ENCODE measurements around the gene MYEOV.

Gene MYEOV

GRCh38 chr11:69335781-69336405 lies 41.9 kb downstream of the MYEOV start:
- no peaks in the 10 kb centered on the region for H3K27me3 ChIP-seq (ENCODE audit: control insufficient read depth, insufficient read depth, low read length)
- H3K36me3 ChIP-seq (ENCODE audit: control insufficient read depth, insufficient read depth, low read length) = no peaks in the 10 kb centered on the region
- no peak overlapping the region for H3K27ac ChIP-seq (ENCODE audit: low read depth, low read length)
- no peak overlapping the region for H3K4me3 ChIP-seq (ENCODE audit: low read length)
- no peak overlapping the region for H3K9ac ChIP-seq (ENCODE audit: low read length)
- H3K4me1 ChIP-seq (ENCODE audit: control insufficient read depth, insufficient read depth, low read length) = no peaks in the 10 kb centered on the region

GRCh38 chr11:69337211-69337721 lies 43.3 kb downstream of the MYEOV start:
- Histone ChIP-seq H3K4me3 (ENCODE audit: low read length) (no peak overlapping the region), H3K36me3 (ENCODE audit: control insufficient read depth, insufficient read depth, low read length) (no peaks in the 10 kb centered on the region), H3K27ac (ENCODE audit: low read depth, low read length) (no peak overlapping the region), H3K9ac (ENCODE audit: low read length) (no peak overlapping the region), H3K27me3 (ENCODE audit: control insufficient read depth, insufficient read depth, low read length) (no peaks in the 10 kb centered on the region), H3K4me1 (ENCODE audit: control insufficient read depth, insufficient read depth, low read length) (no peaks in the 10 kb centered on the region)

- no peak overlapping the region for H3K9ac ChIP-seq (ENCODE audit: low read length)
- H3K4me3 ChIP-seq (ENCODE audit: low read length) = no peak overlapping the region
- no peaks in the 10 kb centered on the region for H3K4me1 ChIP-seq (ENCODE audit: control insufficient read depth, insufficient read depth, low read length)
- no peaks in the 10 kb centered on the region for H3K27me3 ChIP-seq (ENCODE audit: control insufficient read depth, insufficient read depth, low read length)
- no peaks in the 10 kb centered on the region for H3K36me3 ChIP-seq (ENCODE audit: control insufficient read depth, insufficient read depth, low read length)
- H3K27ac ChIP-seq (ENCODE audit: low read depth, low read length) = no peak overlapping the region
These were observed 45.2 kb downstream of the MYEOV start for GRCh38 chr11:69339041-69339733.

GRCh38 chr11:69339983-69340565 lies 46.1 kb downstream of the MYEOV start:
- no peak overlapping the region for H3K9ac ChIP-seq (ENCODE audit: low read length)
- H3K27ac ChIP-seq (ENCODE audit: low read depth, low read length) = no peak overlapping the region
- no peak overlapping the region for H3K4me3 ChIP-seq (ENCODE audit: low read length)
- no peaks in the 10 kb centered on the region for H3K27me3 ChIP-seq (ENCODE audit: control insufficient read depth, insufficient read depth, low read length)
- H3K4me1 ChIP-seq (ENCODE audit: control insufficient read depth, insufficient read depth, low read length) = no peaks in the 10 kb centered on the region
- no peaks in the 10 kb centered on the region for H3K36me3 ChIP-seq (ENCODE audit: control insufficient read depth, insufficient read depth, low read length)

GRCh38 chr11:69342588-69343330 lies 48.8 kb downstream of the MYEOV start:
- H3K27ac ChIP-seq (ENCODE audit: low read depth, low read length) = no peak overlapping the region
- H3K4me3 ChIP-seq (ENCODE audit: low read length) = no peak overlapping the region
- no peaks in the 10 kb centered on the region for H3K36me3 ChIP-seq (ENCODE audit: control insufficient read depth, insufficient read depth, low read length)
- no peaks in the 10 kb centered on the region for H3K27me3 ChIP-seq (ENCODE audit: control insufficient read depth, insufficient read depth, low read length)
- no peaks in the 10 kb centered on the region for H3K4me1 ChIP-seq (ENCODE audit: control insufficient read depth, insufficient read depth, low read length)
- no peak overlapping the region for H3K9ac ChIP-seq (ENCODE audit: low read length)

GRCh38 chr11:69343401-69344321 lies 49.7 kb downstream of the MYEOV start:
- Histone ChIP-seq H3K9ac (ENCODE audit: low read length) (no peak overlapping the region), H3K27me3 (ENCODE audit: control insufficient read depth, insufficient read depth, low read length) (no peaks in the 10 kb centered on the region), H3K36me3 (ENCODE audit: control insufficient read depth, insufficient read depth, low read length) (no peaks in the 10 kb centered on the region), H3K4me1 (ENCODE audit: control insufficient read depth, insufficient read depth, low read length) (no peaks in the 10 kb centered on the region), H3K27ac (ENCODE audit: low read depth, low read length) (no peak overlapping the region), H3K4me3 (ENCODE audit: low read length) (no peak overlapping the region)

- Histone ChIP-seq H3K27ac (ENCODE audit: low read depth, low read length) (no peak overlapping the region), H3K36me3 (ENCODE audit: control insufficient read depth, insufficient read depth, low read length) (no peaks in the 10 kb centered on the region), H3K27me3 (ENCODE audit: control insufficient read depth, insufficient read depth, low read length) (no peaks in the 10 kb centered on the region), H3K4me3 (ENCODE audit: low read length) (no peak overlapping the region), H3K4me1 (ENCODE audit: control insufficient read depth, insufficient read depth, low read length) (no peaks in the 10 kb centered on the region), H3K9ac (ENCODE audit: low read length) (no peak overlapping the region)
These were observed 50.7 kb downstream of the MYEOV start for GRCh38 chr11:69344570-69345145.

Data from rectal smooth muscle tissue (tissue), 1 donor.